Urinary bladder (tissue), 4 donors: Measurements from ENCODE around the gene SMURF2. TPM values are rescaled to one million over a fixed set of nuclear protein-coding genes. Genes with fewer than 3 reads are reported as not detected.

ENCODE experiments used
- DNase-seq: peaks from one replicate; pipeline ENCODE4 v3.0.0-alpha.2; 2015; ENCODE audit errors: extremely low spot score
- H3K27ac ChIP-seq: one replicate; pipeline ENCODE4 v1.5.1; 2013; ENCODE audit warnings: low read depth, mild to moderate bottlenecking, moderate library complexity
- H3K36me3 ChIP-seq: one replicate; pipeline ENCODE4 v1.6.1; 2013; ENCODE audit warnings: mild to moderate bottlenecking, moderate library complexity; ENCODE audit not compliant: insufficient read depth
- H3K4me1 ChIP-seq: one replicate; pipeline ENCODE4 v1.6.1; 2013; ENCODE audit warnings: mild to moderate bottlenecking, moderate library complexity; ENCODE audit not compliant: insufficient read depth
- H3K4me3 ChIP-seq: one replicate; pipeline ENCODE4 v1.5.1; 2013; ENCODE audit warnings: low read depth, low read length
- WGBS: extraction: QIAGEN DNeasy Blood & Tissue Kit; methylation state at CpG from one replicate; pipeline ENCODE4 v1.1.7; 2013; 5-methylcytosine and 5-hydroxymethylcytosine counted together
- polyA plus RNA-seq: library from polyadenylated mRNA; stranded (reverse); fragments of 200-250 nt; gene quantifications from one replicate; pipeline ENCODE4 v1.2.3, GENCODE V29; 2013
- total RNA-seq: library from RNA; depleted of rRNA; stranded (reverse); fragments of >200 nt; gene quantifications from one replicate; pipeline ENCODE4 v1.2.3, GENCODE V29; 2014
- donor health status: healthy with polysubstance abuse.
- donor health status: healthy.

SMURF2 gene
- total RNA-seq (91.1 TPM), polyA plus RNA-seq (11.2 TPM)

DNA sequence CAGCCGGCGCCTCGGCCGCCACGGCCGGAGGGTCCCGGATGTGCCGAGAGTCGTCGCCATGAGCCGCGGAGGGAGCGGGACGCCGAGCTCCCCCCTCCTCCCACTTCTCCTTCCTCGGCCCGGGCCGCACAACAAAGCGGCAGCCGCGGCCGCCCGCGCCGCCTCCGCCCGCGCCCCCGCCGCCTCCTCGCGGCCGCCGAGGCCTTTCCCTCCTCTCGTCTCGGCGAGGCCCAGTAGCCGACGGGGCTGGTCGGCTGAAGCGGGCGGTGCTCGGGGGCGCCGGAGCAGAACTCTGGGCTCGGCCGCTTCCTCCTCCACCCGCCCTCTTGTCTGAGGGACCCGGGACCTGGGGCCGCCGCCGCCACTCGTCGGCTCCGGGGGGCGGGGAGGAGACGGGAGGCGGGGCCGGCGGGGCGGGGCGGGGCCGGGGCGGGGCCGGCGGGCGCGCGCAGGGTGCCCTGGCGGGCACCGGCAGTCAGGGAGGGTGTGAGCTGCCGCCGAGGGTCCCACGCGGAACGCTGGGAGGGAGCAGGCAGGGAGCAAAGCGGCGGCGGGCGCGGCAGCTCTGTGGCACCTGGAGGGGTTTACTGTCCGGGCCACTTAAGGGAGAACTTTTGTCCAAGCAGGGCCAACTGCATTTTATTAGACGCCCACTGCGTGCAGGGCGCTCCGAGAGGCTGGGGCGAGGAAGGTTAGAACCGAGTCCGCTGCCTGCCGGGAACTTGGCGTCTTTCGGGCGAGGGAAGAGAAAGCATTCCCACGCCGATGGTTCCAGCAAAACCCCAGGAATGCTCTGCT is at the start of gene SMURF2:
TSS of gene SMURF2 (minus strand) at position 332 of the 798 bp plus-strand sequence. CDS start 427 bp downstream, outside the sequence.
- WGBS = under 1% methylated on average over 90 of the region's 95 CpGs
- no peaks in the 10 kb centered on the region for H3K36me3 ChIP-seq
- no peak for DNase-seq
- H3K4me1 ChIP-seq = peaks cover 2% of the 10 kb centered on the region
- peak within 1 kb of the TSS; percentile 95 for H3K27ac ChIP-seq
- H3K4me3 ChIP-seq = peak within 1 kb of the TSS; percentile 88

DNA sequence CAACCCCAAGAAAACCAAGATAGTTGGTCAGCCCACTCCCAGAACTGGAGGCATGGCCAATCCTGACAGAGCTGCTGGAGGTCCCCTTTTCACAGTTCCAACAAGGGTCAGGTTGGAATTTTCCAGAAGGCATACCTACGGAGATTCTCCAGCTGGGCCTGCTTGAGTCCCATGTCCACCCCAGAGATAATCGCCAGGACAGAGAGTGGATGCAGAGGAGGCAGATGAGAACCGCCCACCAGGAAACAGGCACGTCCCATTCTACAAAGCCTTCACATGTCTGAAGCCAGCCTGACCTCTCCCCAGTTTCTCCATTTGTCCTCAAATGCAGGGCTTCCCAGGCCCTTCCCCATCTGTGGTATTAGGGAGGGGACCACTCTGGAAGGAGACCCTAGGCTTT is 47.4 kb upstream of the SMURF2 start:
- H3K4me1 ChIP-seq = no peaks in the 10 kb centered on the region
- H3K36me3 ChIP-seq = no peaks in the 10 kb centered on the region
- H3K27ac ChIP-seq = no peak overlapping the region
- DNase-seq = no peak
- no peak overlapping the region for H3K4me3 ChIP-seq
- 59% methylated on average over 4 of the region's 4 CpGs for WGBS

DNA sequence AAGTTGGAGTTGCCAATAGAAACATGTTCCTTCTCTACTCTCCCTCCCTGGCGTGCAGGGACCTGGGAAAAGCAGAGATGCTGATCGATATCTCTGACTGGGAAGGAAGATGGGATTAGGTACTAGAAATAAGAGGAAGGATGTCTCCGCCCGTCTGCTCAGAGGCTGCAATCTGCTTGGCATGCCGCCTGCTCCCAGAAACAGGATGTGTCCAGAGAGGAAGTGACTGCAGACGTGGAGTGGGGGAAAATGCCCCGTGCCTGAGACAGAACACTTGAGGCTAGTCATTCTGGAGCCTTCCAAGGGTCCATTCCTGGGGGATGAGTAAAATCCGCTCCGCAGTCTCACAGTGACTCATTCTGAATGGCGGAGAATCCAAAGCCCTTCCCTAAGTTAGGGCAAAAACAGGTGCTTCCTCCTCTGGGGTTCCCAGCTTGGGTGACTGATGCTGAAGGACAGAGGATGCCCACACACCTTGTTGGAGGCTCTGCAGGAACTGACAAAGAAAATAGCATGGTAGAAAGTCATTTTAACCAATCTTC is 45.0 kb upstream of the SMURF2 start:
- no peak for DNase-seq
- WGBS = 13% methylated on average over 10 of the region's 10 CpGs
- H3K4me1 ChIP-seq = no peaks in the 10 kb centered on the region
- H3K27ac ChIP-seq = no peak overlapping the region
- no peak overlapping the region for H3K4me3 ChIP-seq
- H3K36me3 ChIP-seq = no peaks in the 10 kb centered on the region

DNA sequence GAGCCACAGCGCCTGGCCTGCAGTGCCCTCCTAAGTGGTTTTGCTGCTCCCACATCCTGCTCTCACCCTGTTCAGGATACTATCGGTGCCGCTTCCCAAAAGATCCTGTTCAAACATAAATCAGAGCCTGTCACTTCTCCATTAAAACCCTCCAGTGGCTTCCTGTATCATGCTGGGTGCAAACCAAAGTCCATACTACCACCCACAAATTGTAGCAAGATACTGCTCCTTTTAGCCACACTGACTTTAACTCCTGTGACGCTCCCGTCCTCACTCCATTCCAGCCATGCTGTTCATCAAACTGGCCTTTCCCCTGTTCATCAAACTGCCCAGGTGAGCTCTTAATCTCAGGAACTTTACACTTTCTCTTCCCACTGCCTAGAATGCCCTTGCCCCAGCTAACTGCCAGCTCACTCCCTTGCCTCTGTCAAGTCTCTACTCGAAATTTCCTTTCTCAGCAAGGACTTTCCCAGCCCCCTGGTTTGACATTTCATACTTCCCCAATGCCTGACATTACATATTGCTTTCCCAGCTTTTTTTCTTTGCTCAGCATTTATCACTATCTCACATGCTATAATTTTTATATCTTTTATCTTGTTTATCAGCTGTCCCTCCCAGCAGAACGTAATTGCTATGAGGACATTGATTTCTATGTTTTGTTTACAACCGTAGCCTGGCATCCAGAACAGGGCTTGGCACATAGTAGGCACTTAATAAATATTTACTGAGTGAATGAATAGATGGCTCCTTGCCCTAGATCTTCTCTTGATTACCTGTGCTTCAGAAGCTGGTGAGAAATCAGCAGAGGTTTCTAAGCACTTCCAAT is 44.3 kb upstream of the SMURF2 start:
- H3K4me3 ChIP-seq = no peak overlapping the region
- 50% methylated on average over 8 of the region's 8 CpGs for WGBS
- no peak for DNase-seq
- no peak overlapping the region for H3K27ac ChIP-seq
- H3K4me1 ChIP-seq = no peaks in the 10 kb centered on the region
- H3K36me3 ChIP-seq = no peaks in the 10 kb centered on the region

DNA sequence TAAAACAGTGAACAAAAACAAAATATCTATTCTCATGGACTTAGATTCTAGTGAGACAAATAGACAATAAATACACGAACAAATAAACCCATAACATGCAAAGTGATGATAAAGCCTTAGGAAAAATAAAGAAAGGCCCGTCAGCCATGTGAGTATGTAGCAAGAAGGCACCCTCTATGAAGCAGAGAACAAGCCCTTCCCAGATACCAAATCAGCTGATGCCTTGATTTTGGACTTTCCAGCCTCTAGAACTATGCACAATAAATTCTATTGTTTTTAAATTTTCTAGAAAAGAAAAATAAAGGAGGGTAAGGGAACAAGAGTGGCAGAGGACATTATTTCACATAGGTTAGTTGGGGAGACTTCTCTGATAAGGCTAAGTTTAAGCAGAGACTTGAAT is 40.7 kb upstream of the SMURF2 start:
- H3K27ac ChIP-seq = no peak overlapping the region
- DNase-seq = no peak
- no peak overlapping the region for H3K4me3 ChIP-seq
- WGBS = 94% methylated on average over 2 of the region's 2 CpGs
- H3K36me3 ChIP-seq = no peaks in the 10 kb centered on the region
- no peaks in the 10 kb centered on the region for H3K4me1 ChIP-seq

DNA sequence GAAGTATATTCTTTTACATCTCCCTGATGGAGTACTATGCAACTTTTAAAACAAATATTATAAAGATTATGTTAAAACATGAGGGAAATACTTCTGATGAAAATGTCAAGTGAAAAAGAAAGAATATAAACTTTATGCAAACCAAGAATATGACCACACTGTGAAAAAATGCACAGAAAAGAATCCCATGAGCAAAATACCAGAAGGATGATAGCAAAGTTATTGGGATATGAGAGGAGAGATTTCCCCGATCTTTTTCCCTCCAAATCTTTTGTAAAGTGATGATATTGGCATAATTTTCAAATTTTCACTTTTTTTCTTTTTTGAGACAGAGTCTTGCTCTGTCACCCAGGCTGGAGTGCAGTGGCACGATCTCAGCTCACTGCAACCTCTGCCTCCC is 36.6 kb upstream of the SMURF2 start:
- no peak for DNase-seq
- Histone ChIP-seq H3K4me3 (no peak overlapping the region), H3K27ac (no peak overlapping the region), H3K4me1 (no peaks in the 10 kb centered on the region), H3K36me3 (no peaks in the 10 kb centered on the region)
- WGBS = 69% methylated on average over 2 of the region's 2 CpGs

DNA sequence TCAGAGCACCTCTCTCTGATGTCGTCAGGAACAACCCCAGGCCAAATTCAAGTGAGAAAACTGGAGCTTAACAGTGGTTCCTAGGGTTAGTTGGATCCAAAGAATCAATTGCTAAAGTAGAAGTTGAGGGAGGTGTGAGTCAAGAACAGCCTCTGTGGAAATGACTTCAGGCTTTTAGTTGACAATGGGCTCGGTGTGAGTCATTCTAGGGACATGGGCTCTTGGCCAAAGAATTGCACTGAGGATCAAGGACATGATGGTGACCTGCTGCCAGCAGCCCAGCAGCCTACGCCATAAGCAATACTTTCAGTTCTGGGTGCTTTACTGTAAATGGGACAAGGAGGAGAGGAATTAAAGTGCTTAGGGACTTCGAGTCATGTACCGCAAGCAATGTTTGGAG is 32.1 kb upstream of the SMURF2 start:
- 69% methylated on average over 5 of the region's 5 CpGs for WGBS
- Histone ChIP-seq H3K4me3 (no peak overlapping the region), H3K4me1 (no peaks in the 10 kb centered on the region), H3K27ac (no peak overlapping the region), H3K36me3 (no peaks in the 10 kb centered on the region)
- DNase-seq = no peak

DNA sequence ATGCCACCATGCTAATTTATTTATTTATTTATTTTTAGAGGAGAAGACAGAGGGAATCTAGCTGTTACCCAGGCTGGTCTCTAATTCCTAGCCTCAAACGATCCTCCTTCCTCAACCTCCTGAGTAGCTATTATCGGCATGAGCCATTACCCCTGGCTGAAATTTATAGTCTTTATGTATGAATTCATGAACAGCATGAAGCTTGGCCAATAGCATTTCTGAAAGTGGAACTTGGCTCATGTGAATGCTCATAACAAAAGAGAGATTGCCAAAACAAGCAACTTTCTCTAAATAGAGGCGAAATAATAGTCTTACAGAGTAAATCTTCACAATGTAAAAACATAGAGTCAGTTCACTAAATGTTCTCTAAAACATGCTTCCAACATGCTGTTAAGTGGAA is 30.1 kb upstream of the SMURF2 start:
- WGBS = 64% methylated on average over 3 of the region's 3 CpGs
- Histone ChIP-seq H3K4me1 (no peaks in the 10 kb centered on the region), H3K27ac (no peak overlapping the region), H3K36me3 (no peaks in the 10 kb centered on the region), H3K4me3 (no peak overlapping the region)
- no peak for DNase-seq

DNA sequence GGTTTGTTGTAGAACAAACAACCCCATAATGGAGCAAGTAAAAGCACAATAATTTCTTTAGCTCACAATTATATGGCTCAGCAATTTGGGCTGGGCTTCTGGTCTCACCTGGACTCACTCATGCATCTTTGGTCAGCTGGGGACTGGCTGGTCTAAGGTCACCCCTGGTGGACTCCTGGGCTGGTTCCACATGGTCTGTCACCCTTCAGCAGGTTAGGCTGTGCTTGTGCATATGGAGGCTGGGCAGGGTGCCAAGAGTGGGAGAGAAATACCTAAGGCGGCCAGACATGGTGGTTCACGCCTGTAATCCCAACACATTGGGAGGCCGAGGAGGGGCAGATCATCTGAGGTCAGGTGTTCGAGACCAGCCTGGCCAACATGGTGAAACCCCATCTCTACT is 27.0 kb upstream of the SMURF2 start:
- H3K27ac ChIP-seq = no peak overlapping the region
- no peak for DNase-seq
- H3K36me3 ChIP-seq = no peaks in the 10 kb centered on the region
- H3K4me1 ChIP-seq = no peaks in the 10 kb centered on the region
- H3K4me3 ChIP-seq = no peak overlapping the region
- 95% methylated on average over 4 of the region's 4 CpGs for WGBS

DNA sequence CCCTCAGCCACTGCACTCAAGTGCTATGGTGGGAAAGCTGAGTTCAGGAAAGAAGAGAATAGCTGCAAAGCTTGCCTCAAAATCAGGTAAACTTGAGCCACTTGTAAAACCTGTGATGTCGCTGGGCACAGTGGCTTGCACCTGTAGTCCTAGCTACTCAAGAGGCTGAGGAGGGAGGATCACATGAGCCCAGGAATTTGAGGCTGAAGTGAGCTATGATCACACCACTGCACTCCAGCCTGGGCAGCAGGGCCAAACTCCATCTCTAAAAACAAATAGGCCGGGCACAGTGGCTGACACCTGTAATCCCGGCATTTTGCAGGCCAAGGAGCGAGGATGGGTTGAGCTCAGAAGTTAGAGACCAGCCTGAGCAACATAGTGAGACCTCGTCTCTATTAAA is 26.4 kb upstream of the SMURF2 start:
- DNase-seq = no peak
- 97% methylated on average over 5 of the region's 5 CpGs for WGBS
- H3K27ac ChIP-seq = no peak overlapping the region

DNA sequence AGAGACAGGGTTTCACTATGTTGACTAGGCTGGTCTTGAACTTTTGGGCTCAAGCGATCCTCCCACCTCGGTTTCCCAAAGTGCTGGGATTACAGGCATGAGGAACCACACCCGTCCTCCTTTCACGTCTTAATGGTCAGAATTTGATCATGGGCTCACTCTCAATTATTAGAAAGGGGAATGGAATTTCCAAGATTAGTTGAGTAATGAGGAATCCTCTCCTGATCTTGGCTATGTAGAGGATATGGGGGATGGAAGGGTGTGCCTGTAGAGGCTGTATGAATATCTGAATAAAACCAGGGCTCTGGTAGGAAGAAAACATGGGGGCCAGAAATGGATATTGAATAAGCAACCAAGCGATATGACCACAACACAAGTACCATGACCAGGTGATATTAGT is 25.9 kb upstream of the SMURF2 start:
- Histone ChIP-seq H3K36me3 (no peaks in the 10 kb centered on the region), H3K4me3 (no peak overlapping the region), H3K27ac (no peak overlapping the region), H3K4me1 (no peaks in the 10 kb centered on the region)
- WGBS = 82% methylated on average over 5 of the region's 5 CpGs
- DNase-seq = no peak

More for the DNA sequence above, 26.4 kb upstream of the SMURF2 start:
- Histone ChIP-seq H3K36me3 (no peaks in the 10 kb centered on the region), H3K4me3 (no peak overlapping the region), H3K4me1 (no peaks in the 10 kb centered on the region)

DNA sequence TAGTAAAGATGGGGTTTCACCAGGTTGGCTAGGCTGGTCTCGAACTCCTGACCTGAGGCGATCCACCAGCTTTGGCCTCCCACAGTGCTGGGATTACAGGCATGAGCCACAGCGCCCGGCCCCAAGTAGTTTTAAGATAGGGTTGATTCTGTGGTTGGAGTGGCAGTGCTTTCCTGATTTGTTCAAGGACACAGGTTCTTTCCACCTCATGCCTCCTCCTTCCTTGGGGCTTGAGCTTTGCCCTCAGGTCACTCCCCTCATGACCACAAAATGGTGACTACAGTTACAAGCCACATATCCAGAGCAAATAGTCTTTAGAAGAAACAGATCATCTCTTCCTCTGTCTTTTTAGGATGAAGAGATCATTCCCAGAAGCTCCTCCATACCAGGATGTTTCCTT is 25.3 kb upstream of the SMURF2 start:
- H3K4me3 ChIP-seq = no peak overlapping the region
- H3K4me1 ChIP-seq = no peaks in the 10 kb centered on the region
- WGBS = 96% methylated on average over 4 of the region's 4 CpGs
- no peak for DNase-seq
- H3K27ac ChIP-seq = no peak overlapping the region
- no peaks in the 10 kb centered on the region for H3K36me3 ChIP-seq

DNA sequence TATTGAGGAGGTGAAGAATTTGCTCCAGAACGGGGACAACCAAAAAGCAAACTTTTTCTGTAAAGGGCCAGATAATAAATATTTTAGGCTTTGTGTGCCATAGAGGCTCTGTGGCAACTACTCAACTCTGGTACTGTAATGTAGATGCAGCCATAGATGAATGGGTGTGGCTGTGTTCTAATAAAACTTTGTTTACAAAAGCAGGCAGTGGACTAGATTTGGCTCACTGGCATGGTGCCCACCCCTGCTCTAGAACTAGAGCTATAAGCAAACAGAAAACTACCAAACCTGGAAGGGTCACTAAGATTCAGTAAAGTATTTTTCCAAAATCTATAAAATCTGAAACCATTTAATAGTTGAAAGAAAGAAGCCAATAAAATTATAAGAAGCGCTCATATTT is 24.6 kb upstream of the SMURF2 start:
- WGBS = 86% methylated on average over 2 of the region's 2 CpGs
- H3K27ac ChIP-seq = no peak overlapping the region

DNA sequence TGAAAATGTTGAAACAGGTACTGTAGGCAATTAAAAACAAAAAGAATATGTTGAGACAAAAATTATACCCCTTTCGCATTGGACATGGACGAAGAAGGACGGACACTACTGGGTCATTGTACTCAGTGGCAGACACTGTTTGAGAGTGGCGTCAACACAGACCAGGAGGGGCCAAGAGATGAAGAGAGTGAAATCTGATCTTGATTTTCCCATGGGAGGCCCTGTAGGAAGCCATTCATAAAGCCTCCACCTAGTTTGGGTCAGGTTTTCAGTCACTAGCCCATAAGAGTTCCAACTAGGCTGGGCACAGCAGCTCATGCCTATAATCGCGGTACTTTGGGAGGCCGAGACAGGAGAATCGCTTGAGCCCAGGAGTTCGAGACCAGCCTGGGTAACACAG is 23.6 kb upstream of the SMURF2 start:
- Histone ChIP-seq H3K27ac (no peak overlapping the region), H3K36me3 (no peaks in the 10 kb centered on the region), H3K4me3 (no peak overlapping the region), H3K4me1 (no peaks in the 10 kb centered on the region)
- no peak for DNase-seq
- 93% methylated on average over 9 of the region's 9 CpGs for WGBS

More for the DNA sequence above, 24.6 kb upstream of the SMURF2 start:
- H3K4me1 ChIP-seq = no peaks in the 10 kb centered on the region
- no peaks in the 10 kb centered on the region for H3K36me3 ChIP-seq
- H3K4me3 ChIP-seq = no peak overlapping the region
- no peak for DNase-seq
